Neural progenitor cell (in vitro differentiated cells): ENCODE results near the gene FYN.

ENCODE experiments used
- CTCF ChIP-seq: fragments of 200-600 bp; sonication (generic); IDR thresholded peaks from 2 replicates; pipeline ENCODE4 v1.5.1; 2017; ENCODE audit warnings: antibody characterized with exemption, mild to moderate bottlenecking
- EZH2 ChIP-seq: fragments of 200-600 bp; sonication (generic); IDR thresholded peaks from 2 replicates; pipeline ENCODE4 v1.6.1; 2017; ENCODE audit warnings: antibody characterized with exemption, mild to moderate bottlenecking, moderate library complexity
- EZH2phosphoT487 ChIP-seq: fragments of 200-600 bp; sonication (generic); IDR thresholded peaks from 2 replicates; pipeline ENCODE4 v1.6.1; 2017; ENCODE audit warnings: antibody characterized with exemption

GRCh38 chr6:111806561-111807497, 66.4 kb downstream of the FYN start:
- TF ChIP-seq CTCF (no peak), EZH2 (no peak), EZH2phosphoT487 (no peak)
